Epithelial cell of umbilical artery (primary cell): ENCODE results near the gene CCL11. TPM values are rescaled to one million over a fixed set of nuclear protein-coding genes. Genes with fewer than 3 reads are reported as not detected.

Source experiments
- total RNA-seq: library from RNA; depleted of rRNA; stranded (reverse); fragments of >200 nt; gene quantifications from 2 replicates; pipeline ENCODE4 v1.2.3, GENCODE V29; 2014

Gene CCL11
- total RNA-seq: not detected in 2 replicates

GRCh38 chr17:34285286-34285792, at the start of gene CCL11:
CCL11 (plus strand) TSS chr17:34285742; CDS start chr17:34285809, 67 bp downstream.

DNA sequence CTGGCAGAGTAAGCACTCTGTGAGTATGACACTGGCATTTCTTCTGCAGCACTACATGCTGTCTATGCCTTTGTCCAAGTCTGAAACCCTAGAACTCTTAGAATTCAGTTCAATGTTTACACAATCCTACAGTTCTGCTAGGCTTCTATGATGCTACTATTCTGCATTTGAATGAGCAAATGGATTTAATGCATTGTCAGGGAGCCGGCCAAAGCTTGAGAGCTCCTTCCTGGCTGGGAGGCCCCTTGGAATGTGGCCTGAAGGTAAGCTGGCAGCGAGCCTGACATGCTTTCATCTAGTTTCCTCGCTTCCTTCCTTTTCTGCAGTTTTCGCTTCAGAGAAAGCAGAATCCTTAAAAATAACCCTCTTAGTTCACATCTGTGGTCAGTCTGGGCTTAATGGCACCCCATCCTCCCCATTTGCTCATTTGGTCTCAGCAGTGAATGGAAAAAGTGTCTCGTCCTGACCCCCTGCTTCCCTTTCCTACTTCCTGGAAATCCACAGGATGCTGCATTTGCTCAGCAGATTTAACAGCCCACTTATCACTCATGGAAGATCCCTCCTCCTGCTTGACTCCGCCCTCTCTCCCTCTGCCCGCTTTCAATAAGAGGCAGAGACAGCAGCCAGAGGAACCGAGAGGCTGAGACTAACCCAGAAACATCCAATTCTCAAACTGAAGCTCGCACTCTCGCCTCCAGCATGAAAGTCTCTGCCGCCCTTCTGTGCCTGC, 30.7 kb upstream of the CCL11 start, which contains the start of gene CCL2:
Gene CCL2 (plus strand): TSS at position 635 of the 730 bp plus-strand sequence. CDS start 65 bp downstream, at position 700.

DNA sequence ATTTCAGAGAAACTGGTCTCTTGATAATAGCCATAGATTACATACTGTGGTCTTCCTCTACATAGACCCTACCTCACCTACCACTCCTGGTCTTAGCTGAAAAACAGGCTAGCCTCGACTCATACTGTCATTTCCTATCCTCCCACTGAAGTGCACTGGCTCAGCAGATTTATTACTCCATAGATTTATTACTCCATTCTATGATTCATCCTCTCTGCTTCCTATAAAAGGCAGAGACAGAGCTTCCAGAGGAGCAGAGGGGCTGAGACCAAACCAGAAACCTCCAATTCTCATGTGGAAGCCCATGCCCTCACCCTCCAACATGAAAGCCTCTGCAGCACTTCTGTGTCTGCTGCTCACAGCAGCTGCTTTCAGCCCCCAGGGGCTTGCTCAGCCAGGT, 15.6 kb upstream of the CCL11 start, which contains the start of gene CCL7:
Gene CCL7 (plus strand): TSS at position 253 of the 400 bp plus-strand sequence. CDS start 70 bp downstream, at position 323.

GRCh38 chr17:34319039-34319483, 33.5 kb downstream of the CCL11 start, which contains the start of gene CCL8:
CCL8 (plus strand) TSS chr17:34319435; CDS start chr17:34319502, 67 bp downstream.

Other genes starting within 250 kb of the CCL11 start
- 47.4 and 405 TPM in 2 replicates for gene CCL2, start 30.5 kb upstream of the CCL11 start, total RNA-seq
- 1.3 and 4.4 TPM in 2 replicates for gene CCL7, start 15.5 kb upstream of the CCL11 start, total RNA-seq
- gene CCL8, start 33.7 kb downstream of the CCL11 start, total RNA-seq: not detected in 2 replicates
- not detected in 2 replicates for gene CCL13, start 70.7 kb downstream of the CCL11 start, total RNA-seq
- 1.5 TPM in 1 of 2 replicates, not detected in the other for gene CCL1, start 77.5 kb downstream of the CCL11 start, total RNA-seq